Esophagus squamous epithelium (tissue), 5 donors: Measurements from ENCODE around the gene SHKBP1. TPM values are rescaled to one million over a fixed set of nuclear protein-coding genes. Genes with fewer than 3 reads are reported as not detected.
"Not testable (repeated sequence)": the region's sequence is repeated elsewhere in the genome, so short reads cannot be mapped to it uniquely, and the experiment has no call there.

Experiments
- DNase-seq: peaks from one replicate; lab custom pipeline; 2025; lab: John Stamatoyannopoulos, UW
- H3K27ac ChIP-seq, 4 donors: fragments of 200-600 bp; sonication (generic); one replicate each; pipeline ENCODE4 v1.5.1; 2016 to 2019; ENCODE audit warnings: mild to moderate bottlenecking in 1 of 4
- H3K27me3 ChIP-seq, 4 donors: fragments of 200-600 bp; sonication (generic); 1 replicate in 3 of 4; 2 replicates in 1 of 4; pipeline versions ENCODE4 v1.5.1 to v1.6.0; 2017 to 2021; ENCODE audit warnings: antibody characterized with exemption in 1 of 4
- H3K36me3 ChIP-seq, 3 donors: fragments of 200-600 bp; sonication (generic); one replicate each; pipeline ENCODE4 v1.5.1; 2016 to 2019
- H3K4me1 ChIP-seq, 3 donors: fragments of 200-600 bp; sonication (generic); one replicate each; pipeline ENCODE4 v1.5.1; 2017 to 2019
- H3K4me3 ChIP-seq, 4 donors: fragments of 200-600 bp; sonication (generic); 1 replicate in 3 of 4; 2 replicates in 1 of 4; pipeline ENCODE4 v1.5.1; 2016 to 2019; ENCODE audit warnings: mild to moderate bottlenecking in 2 of 4, moderate library complexity in 1 of 4
- H3K9me3 ChIP-seq, 3 donors: fragments of 200-600 bp; sonication (generic); one replicate each; pipeline ENCODE4 v1.5.1; 2016 to 2019
- POLR2A ChIP-seq, 4 donors: fragments of 450-650 bp; IDR thresholded peaks; one replicate each; pipeline ENCODE4 v1.6.1; 2017; ENCODE audit warnings: antibody characterized with exemption in 4 of 4, mild to moderate bottlenecking in 4 of 4, moderate library complexity in 3 of 4
- WGBS, 2 donors: methylation state at CpG; one replicate each; pipeline ENCODE4 v1.1.5; 2018; 5-methylcytosine and 5-hydroxymethylcytosine counted together
- intact Hi-C: fragments of 100-400 bp; cut with DNase I; formaldehyde crosslinking; loops from one replicate; pipeline ENCODE4 v1.15.0; 2022
- total RNA-seq, 4 donors: library from RNA; depleted of rRNA; stranded (reverse); fragments of >200 nt; gene quantifications; one replicate each; pipeline ENCODE4 v1.1.0, GENCODE V29; 2016
- TF ChIP-seq, protein P1 (sequence below), 6 experiments: fragments of 450-650 bp in 4 of 6; fragments of 200-600 bp in 2 of 6; sonication (generic) in 2 of 6; IDR thresholded peaks; one replicate each; pipeline ENCODE4 v1.5.1; 2016 to 2019; ENCODE audit warnings: antibody characterized with exemption in 6 of 6, mild to moderate bottlenecking in 4 of 6, moderate library complexity in 4 of 6
- donor health status: DM: yes; HTN: yes; CAD: no.

SHKBP1 gene
- total RNA-seq, 4 donors from 2014 or later: 42.3 to 77.9 (median 49.8) TPM

GRCh38 chr19:40623403-40624251 lies 47.0 kb downstream of the SHKBP1 start:
- no peak for TF ChIP-seq POLR2A (IDR thresholded peaks at IDR 0.05)
- TF ChIP-seq, protein P1, sequence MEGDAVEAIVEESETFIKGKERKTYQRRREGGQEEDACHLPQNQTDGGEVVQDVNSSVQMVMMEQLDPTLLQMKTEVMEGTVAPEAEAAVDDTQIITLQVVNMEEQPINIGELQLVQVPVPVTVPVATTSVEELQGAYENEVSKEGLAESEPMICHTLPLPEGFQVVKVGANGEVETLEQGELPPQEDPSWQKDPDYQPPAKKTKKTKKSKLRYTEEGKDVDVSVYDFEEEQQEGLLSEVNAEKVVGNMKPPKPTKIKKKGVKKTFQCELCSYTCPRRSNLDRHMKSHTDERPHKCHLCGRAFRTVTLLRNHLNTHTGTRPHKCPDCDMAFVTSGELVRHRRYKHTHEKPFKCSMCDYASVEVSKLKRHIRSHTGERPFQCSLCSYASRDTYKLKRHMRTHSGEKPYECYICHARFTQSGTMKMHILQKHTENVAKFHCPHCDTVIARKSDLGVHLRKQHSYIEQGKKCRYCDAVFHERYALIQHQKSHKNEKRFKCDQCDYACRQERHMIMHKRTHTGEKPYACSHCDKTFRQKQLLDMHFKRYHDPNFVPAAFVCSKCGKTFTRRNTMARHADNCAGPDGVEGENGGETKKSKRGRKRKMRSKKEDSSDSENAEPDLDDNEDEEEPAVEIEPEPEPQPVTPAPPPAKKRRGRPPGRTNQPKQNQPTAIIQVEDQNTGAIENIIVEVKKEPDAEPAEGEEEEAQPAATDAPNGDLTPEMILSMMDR (IDR thresholded peaks at IDR 0.05): no peak
- peaks cover 35 to 99% (median 38%) of the 10 kb centered on the region in 3 donors for H3K36me3 ChIP-seq
- DNase-seq: no peak
- no peaks in the 10 kb centered on the region for H3K27me3 ChIP-seq
- intact Hi-C loops: no loop called here
- H3K4me3 ChIP-seq: no peak overlapping the region
- H3K4me1 ChIP-seq: peaks cover 0 to 23% (median 0%) of the 10 kb centered on the region in 3 donors
- H3K9me3 ChIP-seq: no peaks in the 10 kb centered on the region
- WGBS, 2 donors: 46 to 61% methylated on average over 32 to 33 of the region's 41 CpGs
- H3K27ac ChIP-seq: peak overlapping the region in 3 of 4 donors; percentile 25 to 36 (median 34)

GRCh38 chr19:40624369-40625153 lies 47.9 kb downstream of the SHKBP1 start:
- H3K27me3 ChIP-seq, H3K4me3 ChIP-seq, H3K9me3 ChIP-seq, DNase-seq, intact Hi-C loops: not testable (repeated sequence)
- 86 to 90% methylated on average over 14 of the region's 14 CpGs for WGBS, 2 donors
- Histone ChIP-seq H3K36me3 (peaks cover 35 to 99% (median 36%) of the 10 kb centered on the region in 3 donors), H3K27ac (peak overlapping the region in 1 of 4 donors; percentile 36), H3K4me1 (peaks cover 0 to 23% (median 0%) of the 10 kb centered on the region in 3 donors)

- no peak for DNase-seq
- H3K4me1 ChIP-seq: peaks cover 0 to 23% (median 0%) of the 10 kb centered on the region in 3 donors
- TF ChIP-seq POLR2A (IDR thresholded peaks at IDR 0.05): no peak
- TF ChIP-seq, protein P1 (IDR thresholded peaks at IDR 0.05): no peak
- WGBS, 2 donors: 69 to 77% methylated on average over 1 to 7 of the region's 7 CpGs
- H3K27me3 ChIP-seq: no peaks in the 10 kb centered on the region
- H3K9me3 ChIP-seq: no peaks in the 10 kb centered on the region
- H3K27ac ChIP-seq: no peak overlapping the region
- peaks cover 31 to 98% (median 35%) of the 10 kb centered on the region in 3 donors for H3K36me3 ChIP-seq
- H3K4me3 ChIP-seq: no peak overlapping the region
- intact Hi-C loops: no loop called here
These were observed 48.9 kb downstream of the SHKBP1 start for GRCh38 chr19:40625406-40626120.

DNA sequence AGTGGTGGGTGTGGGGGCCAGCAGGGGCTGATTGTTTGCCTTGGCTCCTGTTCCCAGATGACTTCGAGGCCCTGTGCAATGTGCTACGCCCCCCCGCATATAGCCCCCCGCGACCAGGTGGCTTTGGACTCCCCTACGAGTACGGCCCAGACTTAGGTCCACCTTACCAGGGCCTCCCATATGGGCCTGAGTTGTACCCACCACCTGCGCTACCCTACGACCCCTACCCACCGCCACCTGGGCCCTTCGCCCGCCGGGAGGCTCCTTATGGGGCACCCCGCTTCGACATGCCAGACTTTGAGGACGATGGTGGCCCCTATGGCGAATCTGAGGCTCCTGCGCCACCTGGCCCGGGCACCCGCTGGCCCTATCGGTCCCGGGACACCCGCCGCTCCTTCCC lies 50.2 kb downstream of the SHKBP1 start:
- Histone ChIP-seq H3K27ac (no peak overlapping the region), H3K36me3 (peaks cover 23 to 85% (median 23%) of the 10 kb centered on the region in 3 donors), H3K4me1 (peaks cover 0 to 23% (median 0%) of the 10 kb centered on the region in 3 donors), H3K27me3 (no peaks in the 10 kb centered on the region), H3K4me3 (no peak overlapping the region), H3K9me3 (no peaks in the 10 kb centered on the region)
- TF ChIP-seq, protein P1 (IDR thresholded peaks at IDR 0.05): no peak
- TF ChIP-seq POLR2A (IDR thresholded peaks at IDR 0.05): no peak
- intact Hi-C loops: no loop called here
- no peak for DNase-seq
- WGBS, 2 donors: 94 to 96% methylated on average over 7 to 12 of the region's 24 CpGs
